ENCODE measurements around the gene GGCX.

Gene GGCX

GRCh38 chr2:85504778-85505261 is 56.5 kb downstream of the GGCX start:
- Histone ChIP-seq H3K36me3 (ENCODE audit: control insufficient read depth, low read length) (no peaks in the 10 kb centered on the region), H3F3A (ENCODE audit: control insufficient read depth, insufficient read depth) (no peaks in the 10 kb centered on the region), H3K4me3 (ENCODE audit: low read length) (no peak overlapping the region), H3K9me2 (replicated peaks; ENCODE audit: control insufficient read depth, low read length) (no peaks in the 10 kb centered on the region), H3K79me2 (ENCODE audit: control insufficient read depth, low read length) (no peaks in the 10 kb centered on the region), H3K27ac (ENCODE audit: low read depth, low read length) (no peak overlapping the region), H3K27me3 (ENCODE audit: control insufficient read depth, low read length) (no peaks in the 10 kb centered on the region), H3K4me2 (ENCODE audit: low read length) (no peak overlapping the region), H3K9me3 (ENCODE audit: control insufficient read depth, insufficient read depth, low read length) (no peaks in the 10 kb centered on the region), H3K4me1 (ENCODE audit: control insufficient read depth, low read length) (no peaks in the 10 kb centered on the region), H4K20me1 (ENCODE audit: control insufficient read depth, insufficient read depth, low read depth, low read length) (no peaks in the 10 kb centered on the region)
- TF ChIP-seq EZH2phosphoT487 (IDR thresholded peaks at IDR 0.05; ENCODE audit: borderline replicate concordance, low read length), result no peak
- no peak for TF ChIP-seq CTCF (IDR thresholded peaks at IDR 0.05; ENCODE audit: low read depth, low read length, poor library complexity, severe bottlenecking)

GRCh38 chr2:85503851-85504777 is 57.2 kb downstream of the GGCX start:
- Histone ChIP-seq H3K36me3 (ENCODE audit: control insufficient read depth, low read length) (no peaks in the 10 kb centered on the region), H3K79me2 (ENCODE audit: control insufficient read depth, low read length) (no peaks in the 10 kb centered on the region), H3K4me3 (ENCODE audit: low read length) (no peak overlapping the region), H3K27me3 (ENCODE audit: control insufficient read depth, low read length) (no peaks in the 10 kb centered on the region), H3F3A (ENCODE audit: control insufficient read depth, insufficient read depth) (no peaks in the 10 kb centered on the region), H4K20me1 (ENCODE audit: control insufficient read depth, insufficient read depth, low read depth, low read length) (no peaks in the 10 kb centered on the region), H3K27ac (ENCODE audit: low read depth, low read length) (no peak overlapping the region), H3K4me2 (ENCODE audit: low read length) (no peak overlapping the region), H3K9me2 (replicated peaks; ENCODE audit: control insufficient read depth, low read length) (no peaks in the 10 kb centered on the region), H3K9me3 (ENCODE audit: control insufficient read depth, insufficient read depth, low read length) (no peaks in the 10 kb centered on the region), H3K4me1 (ENCODE audit: control insufficient read depth, low read length) (no peaks in the 10 kb centered on the region)
- TF ChIP-seq CTCF (IDR thresholded peaks at IDR 0.05; ENCODE audit: low read depth, low read length, poor library complexity, severe bottlenecking), result no peak

GRCh38 chr2:85503168-85503850 is 58.0 kb downstream of the GGCX start:
- Histone ChIP-seq H3F3A (ENCODE audit: control insufficient read depth, insufficient read depth) (no peaks in the 10 kb centered on the region), H3K4me3 (ENCODE audit: low read length) (no peak overlapping the region), H3K4me1 (ENCODE audit: control insufficient read depth, low read length) (no peaks in the 10 kb centered on the region), H3K9me2 (replicated peaks; ENCODE audit: control insufficient read depth, low read length) (no peaks in the 10 kb centered on the region), H3K27ac (ENCODE audit: low read depth, low read length) (no peak overlapping the region), H3K79me2 (ENCODE audit: control insufficient read depth, low read length) (no peaks in the 10 kb centered on the region), H3K9me3 (ENCODE audit: control insufficient read depth, insufficient read depth, low read length) (no peaks in the 10 kb centered on the region), H3K36me3 (ENCODE audit: control insufficient read depth, low read length) (no peaks in the 10 kb centered on the region), H3K4me2 (ENCODE audit: low read length) (no peak overlapping the region), H4K20me1 (ENCODE audit: control insufficient read depth, insufficient read depth, low read depth, low read length) (no peaks in the 10 kb centered on the region), H3K27me3 (ENCODE audit: control insufficient read depth, low read length) (no peaks in the 10 kb centered on the region)
- TF ChIP-seq CTCF (IDR thresholded peaks at IDR 0.05; ENCODE audit: low read depth, low read length, poor library complexity, severe bottlenecking) (no peak), EZH2phosphoT487 (IDR thresholded peaks at IDR 0.05; ENCODE audit: borderline replicate concordance, low read length) (no peak)

Data from DOHH2 (cell line).